H1 (cell line): ENCODE data around the gene PUSL1. TPM values are rescaled to one million over a fixed set of nuclear protein-coding genes. Genes with fewer than 3 reads are reported as not detected.
A peak's percentile ranks its signal among the peaks of the same experiment; 100 is the strongest.

Experiments
- CTCF ChIA-PET: fragments of 300-600 bp; sonication (Branson Sonifier 250); formaldehyde crosslinking; loops from one replicate; lab custom pipeline; 2021; ENCODE audit not compliant: partially characterized antibody; lab: Charles Lee
- POLR2A ChIA-PET: fragments of 300-600 bp; sonication (Branson Sonifier 250); formaldehyde crosslinking; loops from one replicate; lab custom pipeline; 2021; ENCODE audit warnings: inconsistent platforms; ENCODE audit not compliant: partially characterized antibody; lab: Charles Lee
- DNase-seq, 2 experiments: peaks; one replicate each; pipeline versions ENCODE4 v3.0.0 to v3.0.0-alpha.2; 2010 to 2022; ENCODE audit warnings: low spot score in 2 of 2, low read depth in 1 of 2, mixed read lengths in 1 of 2
- FAIRE-seq: peaks from 2 replicates; lab custom pipeline; 2011; peaks lifted over from hg19 to GRCh38; lab: Jason Lieb, UNC
- H2AFZ ChIP-seq: 2 replicates; pipeline ENCODE4 v1.8.1; 2012; ENCODE audit warnings: low read length, inconsistent platforms
- H2AK5ac ChIP-seq: 2 replicates; pipeline ENCODE4 v1.6.1; 2013; ENCODE audit warnings: low read depth, low read length
- H2BK120ac ChIP-seq: replicated peaks from 2 replicates; pipeline ENCODE3; 2013; ENCODE audit warnings: low read depth, low read length, inconsistent platforms
- H2BK12ac ChIP-seq: 2 replicates; pipeline ENCODE4 v1.6.1; 2013; ENCODE audit warnings: low read depth, low read length
- H2BK15ac ChIP-seq: 2 replicates; pipeline ENCODE4 v1.6.1; 2013; ENCODE audit warnings: low read length
- H2BK20ac ChIP-seq: 2 replicates; pipeline ENCODE4 v1.6.1; 2013; ENCODE audit warnings: low read length
- H2BK5ac ChIP-seq: 2 replicates; pipeline ENCODE4 v1.6.1; 2013; ENCODE audit warnings: low read depth, low read length
- H3K14ac ChIP-seq: 2 replicates; pipeline ENCODE4 v1.6.1; 2013; ENCODE audit warnings: inconsistent platforms; ENCODE audit not compliant: insufficient read length
- H3K18ac ChIP-seq: 2 replicates; pipeline ENCODE4 v1.6.1; 2013; ENCODE audit warnings: low read length; ENCODE audit errors: extremely low read depth
- H3K23ac ChIP-seq: 2 replicates; pipeline ENCODE4 v1.6.1; 2013; ENCODE audit warnings: inconsistent platforms; ENCODE audit not compliant: insufficient read length
- H3K23me2 ChIP-seq: 2 replicates; pipeline ENCODE4 v1.6.1; 2013; ENCODE audit warnings: low read depth, low read length
- H3K27ac ChIP-seq: 2 replicates; pipeline ENCODE4 v1.6.1; 2011; ENCODE audit warnings: low read depth, low read length, inconsistent platforms
- H3K27me3 ChIP-seq, 4 experiments: replicated peaks in 1 of 4; 1 replicate in 1 of 4; 2 replicates in 3 of 4; pipeline versions ENCODE4 v1.6.1 to v1.8.1; 2011 to 2013; ENCODE audit warnings: low read length in 3 of 4, mild to moderate bottlenecking in 3 of 4, inconsistent platforms in 2 of 4, mixed read lengths in 2 of 4, moderate library complexity in 1 of 4; ENCODE audit not compliant: control insufficient read depth in 3 of 4, insufficient read depth in 3 of 4; ENCODE audit errors: extremely low read depth in 1 of 4
- H3K36me3 ChIP-seq, 4 experiments: 2 replicates each; pipeline versions ENCODE4 v1.6.1 to v1.8.1; 2011 to 2013; ENCODE audit warnings: mild to moderate bottlenecking in 4 of 4, low read length in 3 of 4, moderate library complexity in 2 of 4, control low read depth in 1 of 4, inconsistent platforms in 1 of 4; ENCODE audit not compliant: insufficient read depth in 4 of 4, control insufficient read depth in 2 of 4
- H3K4ac ChIP-seq: replicated peaks from 2 replicates; pipeline ENCODE3; 2013; ENCODE audit warnings: low read length, low read depth, mixed read lengths, inconsistent platforms; ENCODE audit not compliant: insufficient read length
- H3K4me1 ChIP-seq, 4 experiments: replicated peaks in 1 of 4; 1 replicate in 1 of 4; 2 replicates in 3 of 4; pipeline versions ENCODE4 v1.6.1 to v1.8.1; 2011 to 2013; ENCODE audit warnings: low read length in 3 of 4, inconsistent platforms in 2 of 4, mixed read lengths in 1 of 4; ENCODE audit not compliant: insufficient read depth in 4 of 4, control insufficient read depth in 3 of 4
- H3K4me2 ChIP-seq, 2 experiments: 2 replicates each; pipeline versions ENCODE4 v1.6.1 to v1.8.1; 2011 to 2013; ENCODE audit warnings: low read depth in 2 of 2, low read length in 2 of 2, control low read depth in 1 of 2, inconsistent platforms in 1 of 2, mild to moderate bottlenecking in 1 of 2; ENCODE audit not compliant: insufficient read depth in 1 of 2
- H3K4me3 ChIP-seq, 4 experiments: fragments of 200-600, 300-600 bp in 1 of 4; sonication (generic), shearing (Covaris generic), sonication (Bioruptor Twin) in 1 of 4; 2 replicates each; pipeline versions ENCODE4 v1.5.1 to v1.8.1; 2011 to 2016; ENCODE audit warnings: low read length in 4 of 4, low read depth in 3 of 4, control low read depth in 2 of 4, inconsistent platforms in 2 of 4, mild to moderate bottlenecking in 2 of 4, mixed read lengths in 1 of 4, moderate library complexity in 1 of 4; ENCODE audit not compliant: insufficient read depth in 2 of 4; ENCODE audit errors: extremely low read depth in 1 of 4
- H3K56ac ChIP-seq: replicated peaks from 2 replicates; pipeline ENCODE3; 2013; ENCODE audit warnings: low read depth, mild to moderate bottlenecking, mixed read lengths, low read length, inconsistent platforms; ENCODE audit not compliant: insufficient read length
- H3K79me1 ChIP-seq: 2 replicates; pipeline ENCODE4 v1.6.1; 2013; ENCODE audit warnings: low read depth, low read length, control low read depth
- H3K79me2 ChIP-seq, 2 experiments: 2 replicates each; pipeline versions ENCODE4 v1.6.1 to v1.8.1; 2012 to 2013; ENCODE audit warnings: low read length in 2 of 2, mild to moderate bottlenecking in 2 of 2, inconsistent platforms in 1 of 2; ENCODE audit not compliant: insufficient read depth in 2 of 2, control insufficient read depth in 1 of 2
- H3K9ac ChIP-seq, 4 experiments: replicated peaks in 1 of 4; 1 replicate in 1 of 4; 2 replicates in 3 of 4; pipeline versions ENCODE4 v1.6.1 to v1.8.1; 2011 to 2013; ENCODE audit warnings: low read depth in 3 of 4, low read length in 3 of 4, control low read depth in 2 of 4, mild to moderate bottlenecking in 2 of 4, moderate library complexity in 2 of 4, inconsistent platforms in 1 of 4; ENCODE audit errors: extremely low read depth in 1 of 4
- H3K9me3 ChIP-seq, 2 experiments: 2 replicates each; pipeline versions ENCODE4 v1.6.1 to v1.8.1; 2012 to 2013; ENCODE audit warnings: mild to moderate bottlenecking in 2 of 2, moderate library complexity in 2 of 2, control low read depth in 1 of 2, inconsistent platforms in 1 of 2, low read depth in 1 of 2, low read length in 1 of 2, mixed read lengths in 1 of 2; ENCODE audit not compliant: insufficient read depth in 2 of 2
- H4K20me1 ChIP-seq, 2 experiments: replicated peaks in 1 of 2; 2 replicates each; pipeline versions ENCODE3 to v1.8.1; 2011 to 2013; ENCODE audit warnings: inconsistent platforms in 2 of 2, low read length in 2 of 2, mild to moderate bottlenecking in 1 of 2; ENCODE audit not compliant: insufficient read depth in 2 of 2, control insufficient read depth in 1 of 2
- H4K5ac ChIP-seq: 2 replicates; pipeline ENCODE4 v1.6.1; 2013; ENCODE audit warnings: low read length, low read depth, mixed read lengths, inconsistent platforms; ENCODE audit not compliant: insufficient read length
- H4K8ac ChIP-seq: 2 replicates; pipeline ENCODE4 v1.8.0; 2013; ENCODE audit warnings: mild to moderate bottlenecking, moderate library complexity, low read length, inconsistent platforms; ENCODE audit not compliant: insufficient read depth; ENCODE audit errors: extremely low read depth
- H4K91ac ChIP-seq: replicated peaks from 2 replicates; pipeline ENCODE3; 2013; ENCODE audit warnings: low read length, mixed read lengths, inconsistent platforms; ENCODE audit not compliant: insufficient read length
- FOSL1 ChIP-seq: IDR thresholded peaks from 2 replicates; pipeline ENCODE4 v1.6.1; 2011; ENCODE audit warnings: mild to moderate bottlenecking, low read depth, low read length, moderate library complexity; ENCODE audit not compliant: insufficient read depth
- WGBS, 2 experiments: shearing (Covaris generic) in 1 of 2; methylation state at CpG; one replicate each; pipeline versions ENCODE4 v1.1.6 to v1.1.7; 2013 to 2015; ENCODE audit warnings: low lambda C conversion rate in 2 of 2, mixed read lengths in 2 of 2, inconsistent platforms in 1 of 2, low coverage in 1 of 2, missing lambda C conversion rate in 1 of 2; ENCODE audit not compliant: insufficient replicate concordance in 2 of 2, insufficient coverage in 1 of 2, insufficient read length in 1 of 2; ENCODE audit errors: extremely low coverage in 1 of 2, missing lambda C conversion rate in 1 of 2; 5-methylcytosine and 5-hydroxymethylcytosine counted together
- polyA plus RNA-seq, 7 experiments: library from polyadenylated mRNA; depleted of rRNA in 3 of 7; stranded (reverse) in 5 of 7; unstranded in 2 of 7; fragments of >200 nt in 5 of 7; fragments of 200-250 nt in 2 of 7; gene quantifications; 1 replicate in 5 of 7; 2 replicates in 1 of 7; 4 replicates in 1 of 7; pipeline versions ENCODE4 v1.2.1 to v1.2.3, GENCODE V29; 2011 to 2013; ENCODE audit warnings: missing spikeins in 2 of 7, mixed read lengths in 2 of 7
- total RNA-seq: library from RNA; stranded (reverse); fragmentation: NEBNext Ultra II Directional; extraction: Animal tissue kit (Norgen Biotek cat#: 25700); gene quantifications from 2 replicates; pipeline ENCODE4 v1.2.1, GENCODE V29; 2021

Gene PUSL1
- total and polyA plus RNA-seq, 2 of the 8 experiments (the other 6 are each of a cell fraction or from before 2014, with no cell fraction given), result 38.8 to 87.4 TPM

GRCh38 chr1:1325288-1326074 lies 17.1 kb downstream of the PUSL1 start:
- peak overlapping the region; percentile 69 for H3K4ac ChIP-seq
- peak overlapping the region; percentile 69 to 97 for H3K4me2 ChIP-seq
- H4K91ac ChIP-seq, result no peak overlapping the region
- H2AFZ ChIP-seq, result no peak overlapping the region
- H3K79me1 ChIP-seq, result peaks cover 30% of the 10 kb centered on the region
- no peak overlapping the region for H4K5ac ChIP-seq
- peaks cover 0 to 6% of the 10 kb centered on the region in 2 experiments; a peak in 2 of 4 replicates for H3K9me3 ChIP-seq
- POLR2A ChIA-PET, result interaction anchor here (0.8 to 3.4 kb wide), 11 partner anchors 9 to 290 kb away, joined by 3 to 27 read pairs (median 4); partner anchors contain the start of gene MIB2
- H3K27ac ChIP-seq, result no peak overlapping the region; the same call in 1 of the 2 replicates
- peaks cover 20 to 36% of the 10 kb centered on the region in 2 experiments for H4K20me1 ChIP-seq
- peak overlapping the region in 3 of 4 experiments; percentile 26 to 68 (median 57); a peak in 4 of 7 replicates for H3K9ac ChIP-seq
- no peak for FAIRE-seq
- H2BK5ac ChIP-seq, result no peak overlapping the region; the same call in 1 of the 2 replicates
- peaks cover 0 to 8% (median 1%) of the 10 kb centered on the region in 4 experiments; a peak in 3 of 8 replicates for H3K36me3 ChIP-seq
- 0 out of 2 replicates have a peak overlapping the region, but pooled peaks have one; percentile 9 for H2BK12ac ChIP-seq
- WGBS, 2 experiments, result 83% methylated on average over 16 of the region's 16 CpGs; no CpG with 5 or more reads in 1 of the 2 experiments
- H3K18ac ChIP-seq, result no peak overlapping the region
- peak overlapping the region; percentile 79 for H4K8ac ChIP-seq
- H3K14ac ChIP-seq, result no peak overlapping the region
- peaks cover 9% of the 10 kb centered on the region for H3K23me2 ChIP-seq
- no peak overlapping the region for H2BK15ac ChIP-seq
- H3K56ac ChIP-seq, result peak overlapping the region; percentile 64
- H3K4me3 ChIP-seq, result peak overlapping the region; percentile 60 to 100 (median 78)
- H2BK20ac ChIP-seq, result no peak overlapping the region
- H3K27me3 ChIP-seq, result no peaks in the 10 kb centered on the region; a peak in 1 of 7 replicates
- no peak for TF ChIP-seq FOSL1
- H3K79me2 ChIP-seq, result peaks cover 9 to 42% of the 10 kb centered on the region in 2 experiments; a peak in 3 of 4 replicates
- no peak overlapping the region; the same call in 1 of the 2 replicates for H2AK5ac ChIP-seq
- no peak for DNase-seq
- no peak overlapping the region for H2BK120ac ChIP-seq
- H3K4me1 ChIP-seq, result peaks cover 0 to 13% (median 3%) of the 10 kb centered on the region in 4 experiments; a peak in 5 of 7 replicates
- no peak overlapping the region for H3K23ac ChIP-seq
- CTCF ChIA-PET, result no interaction called here
